Liver (tissue), 9 donors: Measurements from ENCODE around the gene LRRC36. TPM values are rescaled to one million over a fixed set of nuclear protein-coding genes. Genes with fewer than 3 reads are reported as not detected.

Experiments
- DNase-seq: peaks from one replicate; pipeline ENCODE4 v3.0.0-alpha.2; 2017; ENCODE audit warnings: low spot score
- H3K27ac ChIP-seq, 2 donors: one replicate each; pipeline ENCODE4 v1.7.0; 2013; ENCODE audit warnings: inconsistent platforms in 2 of 2, low read length in 2 of 2, control low read depth in 1 of 2, low read depth in 1 of 2, mild to moderate bottlenecking in 1 of 2
- H3K27me3 ChIP-seq, 4 donors: one replicate each; pipeline versions ENCODE4 v1.6.1 to v1.7.0; 2013; ENCODE audit warnings: low read length in 3 of 4, inconsistent platforms in 1 of 4, mild to moderate bottlenecking in 1 of 4, moderate library complexity in 1 of 4; ENCODE audit not compliant: control insufficient read depth in 4 of 4, insufficient read depth in 4 of 4
- H3K36me3 ChIP-seq, 4 donors: one replicate each; pipeline versions ENCODE4 v1.6.1 to v1.7.0; 2013; ENCODE audit warnings: low read length in 3 of 4, mild to moderate bottlenecking in 3 of 4, low read depth in 1 of 4, moderate library complexity in 1 of 4; ENCODE audit not compliant: control insufficient read depth in 4 of 4, insufficient read depth in 3 of 4
- H3K4me1 ChIP-seq, 4 donors: one replicate each; pipeline versions ENCODE4 v1.6.1 to v1.7.0; 2013; ENCODE audit warnings: low read length in 3 of 4, mild to moderate bottlenecking in 3 of 4, moderate library complexity in 1 of 4; ENCODE audit not compliant: control insufficient read depth in 4 of 4, insufficient read depth in 4 of 4
- H3K4me3 ChIP-seq, 3 donors: one replicate each; pipeline versions ENCODE4 v1.6.1 to v1.7.0; 2013; ENCODE audit warnings: low read length in 3 of 3, control low read depth in 1 of 3, low read depth in 1 of 3, mild to moderate bottlenecking in 1 of 3
- H3K9ac ChIP-seq, 2 donors: one replicate each; pipeline ENCODE4 v1.7.0; 2013; ENCODE audit warnings: low read length in 2 of 2, mild to moderate bottlenecking in 2 of 2, moderate library complexity in 2 of 2, control low read depth in 1 of 2, low read depth in 1 of 2
- H3K9me3 ChIP-seq, 4 donors: one replicate each; pipeline versions ENCODE4 v1.6.1 to v1.7.0; 2013; ENCODE audit warnings: low read length in 3 of 4; ENCODE audit not compliant: control insufficient read depth in 4 of 4
- CTCF ChIP-seq: fragments of 150-350 bp; IDR thresholded peaks from 2 replicates; pipeline ENCODE4 v1.5.1; 2017; ENCODE audit warnings: improper control_type of control experiment, low read depth, low read length; ENCODE audit not compliant: missing input control
- EGR1 ChIP-seq, 2 donors: IDR thresholded peaks; 2 replicates each; pipeline ENCODE4 v1.6.1; 2016 to 2018; ENCODE audit warnings: antibody characterized with exemption in 2 of 2, low read depth in 2 of 2
- FOXA1 ChIP-seq: IDR thresholded peaks from 2 replicates; pipeline ENCODE4 v1.6.1; 2016; ENCODE audit warnings: antibody characterized with exemption
- FOXA2 ChIP-seq: IDR thresholded peaks from 2 replicates; pipeline ENCODE4 v1.6.1; 2016; ENCODE audit warnings: antibody characterized with exemption
- GABPA ChIP-seq, 2 donors: IDR thresholded peaks in 1 of 2; conservative IDR thresholded peaks in 1 of 2; 2 replicates each; pipeline ENCODE4 v1.6.1; 2016; ENCODE audit warnings: antibody characterized with exemption in 2 of 2, mild to moderate bottlenecking in 1 of 2, moderate library complexity in 1 of 2
- HNF4G ChIP-seq: IDR thresholded peaks from 2 replicates; pipeline ENCODE4 v1.6.1; 2016; ENCODE audit warnings: antibody characterized with exemption
- JUND ChIP-seq, 2 donors: IDR thresholded peaks; 2 replicates each; pipeline ENCODE4 v1.6.1; 2016; ENCODE audit warnings: antibody characterized with exemption in 2 of 2
- MAX ChIP-seq: IDR thresholded peaks from 2 replicates; pipeline ENCODE4 v1.6.1; 2016; ENCODE audit warnings: antibody characterized with exemption
- NR2F2 ChIP-seq: IDR thresholded peaks from 2 replicates; pipeline ENCODE4 v1.6.1; 2016; ENCODE audit warnings: antibody characterized with exemption
- RXRA ChIP-seq, 2 donors: IDR thresholded peaks; 2 replicates each; pipeline ENCODE4 v1.6.1; 2017 to 2018; ENCODE audit warnings: antibody characterized with exemption in 2 of 2, mild to moderate bottlenecking in 1 of 2
- SP1 ChIP-seq: IDR thresholded peaks from 2 replicates; pipeline ENCODE4 v1.6.1; 2018; ENCODE audit warnings: antibody characterized with exemption, mild to moderate bottlenecking
- TAF1 ChIP-seq: conservative IDR thresholded peaks from 2 replicates; pipeline ENCODE4 v1.6.1; 2016; ENCODE audit warnings: antibody characterized with exemption, mild to moderate bottlenecking
- YY1 ChIP-seq: IDR thresholded peaks from 2 replicates; pipeline ENCODE4 v1.6.1; 2016; ENCODE audit warnings: antibody characterized with exemption, mild to moderate bottlenecking
- WGBS: extraction: QIAGEN DNeasy Blood & Tissue Kit; methylation state at CpG from one replicate; pipeline ENCODE4 v1.1.7; 2013; 5-methylcytosine and 5-hydroxymethylcytosine counted together
- polyA plus RNA-seq, 2 donors: library from polyadenylated mRNA; stranded (reverse) in 1 of 2; unstranded in 1 of 2; fragments of 200-250 nt in 1 of 2; fragments of >200 nt in 1 of 2; fragmentation: Nextera tagmentation in 1 of 2; extraction: Ambion mirVana in 1 of 2; gene quantifications; one replicate each; pipeline versions ENCODE4 v1.2.1 to v1.2.3, GENCODE V29; 2013 to 2015
- total RNA-seq, 2 donors: library from RNA; depleted of rRNA; stranded (reverse); fragments of >200 nt; gene quantifications; one replicate each; pipeline ENCODE4 v1.2.3, GENCODE V29; 2014
- TF ChIP-seq, protein P1 (sequence below): IDR thresholded peaks from 2 replicates; pipeline ENCODE4 v1.6.1; 2016; ENCODE audit warnings: antibody characterized with exemption
- TF ChIP-seq, protein P2 (sequence below): IDR thresholded peaks from 2 replicates; pipeline ENCODE4 v1.6.1; 2016; ENCODE audit warnings: antibody characterized with exemption
- TF ChIP-seq, protein P3 (sequence below): IDR thresholded peaks from 2 replicates; pipeline ENCODE4 v1.6.1; 2016; ENCODE audit warnings: antibody characterized with exemption, mild to moderate bottlenecking
- donor health status: healthy.
- donor health status: healthy.
- donor health status: healthy.
- donor health status: healthy.
- donor health status: healthy.

Gene LRRC36
- total and polyA plus RNA-seq, 4 donors: 0.08 TPM; not detected in 3

GRCh38 chr16:67386861-67387455 lies 60.3 kb downstream of the LRRC36 start:
- DNase-seq: no peak
- H3K9ac ChIP-seq: no peak overlapping the region
- H3K36me3 ChIP-seq: no peaks in the 10 kb centered on the region
- no peak for TF ChIP-seq NR2F2
- no peak for TF ChIP-seq TAF1
- TF ChIP-seq JUND (IDR thresholded peaks at IDR 0.05): no peak
- TF ChIP-seq HNF4G: no peak
- TF ChIP-seq, protein P1, sequence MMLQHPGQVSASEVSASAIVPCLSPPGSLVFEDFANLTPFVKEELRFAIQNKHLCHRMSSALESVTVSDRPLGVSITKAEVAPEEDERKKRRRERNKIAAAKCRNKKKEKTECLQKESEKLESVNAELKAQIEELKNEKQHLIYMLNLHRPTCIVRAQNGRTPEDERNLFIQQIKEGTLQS: no peak
- no peak for TF ChIP-seq EGR1 (IDR thresholded peaks at IDR 0.05; ENCODE audit: low read depth in 2 of 2)
- no peak for TF ChIP-seq SP1
- TF ChIP-seq FOXA1: no peak
- no peak for TF ChIP-seq MAX
- TF ChIP-seq CTCF: no peak
- no peak for TF ChIP-seq FOXA2
- no peak for TF ChIP-seq YY1
- TF ChIP-seq GABPA (IDR thresholded peaks at IDR 0.05 in 1 of 2, conservative IDR thresholded peaks at IDR 0.05 in 1 of 2): no peak
- TF ChIP-seq, protein P2, sequence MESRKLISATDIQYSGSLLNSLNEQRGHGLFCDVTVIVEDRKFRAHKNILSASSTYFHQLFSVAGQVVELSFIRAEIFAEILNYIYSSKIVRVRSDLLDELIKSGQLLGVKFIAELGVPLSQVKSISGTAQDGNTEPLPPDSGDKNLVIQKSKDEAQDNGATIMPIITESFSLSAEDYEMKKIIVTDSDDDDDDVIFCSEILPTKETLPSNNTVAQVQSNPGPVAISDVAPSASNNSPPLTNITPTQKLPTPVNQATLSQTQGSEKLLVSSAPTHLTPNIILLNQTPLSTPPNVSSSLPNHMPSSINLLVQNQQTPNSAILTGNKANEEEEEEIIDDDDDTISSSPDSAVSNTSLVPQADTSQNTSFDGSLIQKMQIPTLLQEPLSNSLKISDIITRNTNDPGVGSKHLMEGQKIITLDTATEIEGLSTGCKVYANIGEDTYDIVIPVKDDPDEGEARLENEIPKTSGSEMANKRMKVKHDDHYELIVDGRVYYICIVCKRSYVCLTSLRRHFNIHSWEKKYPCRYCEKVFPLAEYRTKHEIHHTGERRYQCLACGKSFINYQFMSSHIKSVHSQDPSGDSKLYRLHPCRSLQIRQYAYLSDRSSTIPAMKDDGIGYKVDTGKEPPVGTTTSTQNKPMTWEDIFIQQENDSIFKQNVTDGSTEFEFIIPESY: no peak
- TF ChIP-seq, protein P3, sequence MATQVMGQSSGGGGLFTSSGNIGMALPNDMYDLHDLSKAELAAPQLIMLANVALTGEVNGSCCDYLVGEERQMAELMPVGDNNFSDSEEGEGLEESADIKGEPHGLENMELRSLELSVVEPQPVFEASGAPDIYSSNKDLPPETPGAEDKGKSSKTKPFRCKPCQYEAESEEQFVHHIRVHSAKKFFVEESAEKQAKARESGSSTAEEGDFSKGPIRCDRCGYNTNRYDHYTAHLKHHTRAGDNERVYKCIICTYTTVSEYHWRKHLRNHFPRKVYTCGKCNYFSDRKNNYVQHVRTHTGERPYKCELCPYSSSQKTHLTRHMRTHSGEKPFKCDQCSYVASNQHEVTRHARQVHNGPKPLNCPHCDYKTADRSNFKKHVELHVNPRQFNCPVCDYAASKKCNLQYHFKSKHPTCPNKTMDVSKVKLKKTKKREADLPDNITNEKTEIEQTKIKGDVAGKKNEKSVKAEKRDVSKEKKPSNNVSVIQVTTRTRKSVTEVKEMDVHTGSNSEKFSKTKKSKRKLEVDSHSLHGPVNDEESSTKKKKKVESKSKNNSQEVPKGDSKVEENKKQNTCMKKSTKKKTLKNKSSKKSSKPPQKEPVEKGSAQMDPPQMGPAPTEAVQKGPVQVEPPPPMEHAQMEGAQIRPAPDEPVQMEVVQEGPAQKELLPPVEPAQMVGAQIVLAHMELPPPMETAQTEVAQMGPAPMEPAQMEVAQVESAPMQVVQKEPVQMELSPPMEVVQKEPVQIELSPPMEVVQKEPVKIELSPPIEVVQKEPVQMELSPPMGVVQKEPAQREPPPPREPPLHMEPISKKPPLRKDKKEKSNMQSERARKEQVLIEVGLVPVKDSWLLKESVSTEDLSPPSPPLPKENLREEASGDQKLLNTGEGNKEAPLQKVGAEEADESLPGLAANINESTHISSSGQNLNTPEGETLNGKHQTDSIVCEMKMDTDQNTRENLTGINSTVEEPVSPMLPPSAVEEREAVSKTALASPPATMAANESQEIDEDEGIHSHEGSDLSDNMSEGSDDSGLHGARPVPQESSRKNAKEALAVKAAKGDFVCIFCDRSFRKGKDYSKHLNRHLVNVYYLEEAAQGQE: no peak
- TF ChIP-seq RXRA (IDR thresholded peaks at IDR 0.05): no peak
- no peak overlapping the region for H3K27ac ChIP-seq
- H3K4me3 ChIP-seq: no peak overlapping the region
- H3K4me1 ChIP-seq: peaks cover 0 to 4% (median 0%) of the 10 kb centered on the region in 4 donors
- no peaks in the 10 kb centered on the region for H3K27me3 ChIP-seq
- no peaks in the 10 kb centered on the region for H3K9me3 ChIP-seq
- WGBS: 91% methylated on average over 5 of the region's 5 CpGs
